Measurements from ENCODE around the gene CST8.

CST8 gene

GRCh38 chr20:23503649-23504048 is 12.7 kb downstream of the CST8 start:
- Histone ChIP-seq H3K36me3 (ENCODE audit: insufficient read depth, low read length) (no peaks in the 10 kb centered on the region), H3K4me2 (ENCODE audit: insufficient read depth, low read length) (no peak overlapping the region), H3K27me3 (ENCODE audit: insufficient read depth, low read length, poor library complexity) (peaks cover 12% of the 10 kb centered on the region), H2AFZ (ENCODE audit: low read depth, low read length) (no peak overlapping the region), H3K9me3 (ENCODE audit: insufficient read depth, low read length, severe bottlenecking) (no peaks in the 10 kb centered on the region), H3K9ac (ENCODE audit: low read depth, low read length) (no peak overlapping the region), H3K79me2 (ENCODE audit: insufficient read depth, low read length) (no peaks in the 10 kb centered on the region), H4K20me1 (ENCODE audit: insufficient read depth, low read length) (no peaks in the 10 kb centered on the region), H3K4me3 (ENCODE audit: low read depth in 1 of 2, low read length in 2 of 2) (no peak overlapping the region), H3K4me1 (ENCODE audit: insufficient read depth, low read length) (no peaks in the 10 kb centered on the region), H3K27ac (ENCODE audit: low read length) (no peak overlapping the region)
- TF ChIP-seq EZH2 (IDR thresholded peaks at IDR 0.05; ENCODE audit: borderline replicate concordance, low read depth, low read length, severe bottlenecking) (no peak), CTCF (IDR thresholded peaks at IDR 0.05; ENCODE audit: borderline replicate concordance, extremely low read depth, low read length, poor library complexity, severe bottlenecking) (no peak)
- ATAC-seq (ENCODE audit: insufficient read depth, low read depth) = no peak
- no peak for DNase-seq

- ATAC-seq (ENCODE audit: insufficient read depth, low read depth) (no peak), DNase-seq (no peak)
- no peaks in the 10 kb centered on the region for H3K36me3 ChIP-seq (ENCODE audit: insufficient read depth, low read length)
- H3K4me3 ChIP-seq (ENCODE audit: low read depth in 1 of 2, low read length in 2 of 2) = no peak overlapping the region
- no peaks in the 10 kb centered on the region for H3K79me2 ChIP-seq (ENCODE audit: insufficient read depth, low read length)
- no peaks in the 10 kb centered on the region for H3K4me1 ChIP-seq (ENCODE audit: insufficient read depth, low read length)
- no peak for TF ChIP-seq EZH2 (IDR thresholded peaks at IDR 0.05; ENCODE audit: borderline replicate concordance, low read depth, low read length, severe bottlenecking)
- TF ChIP-seq CTCF (IDR thresholded peaks at IDR 0.05; ENCODE audit: borderline replicate concordance, extremely low read depth, low read length, poor library complexity, severe bottlenecking) = no peak
- H2AFZ ChIP-seq (ENCODE audit: low read depth, low read length) = no peak overlapping the region
- no peak overlapping the region for H3K4me2 ChIP-seq (ENCODE audit: insufficient read depth, low read length)
- no peaks in the 10 kb centered on the region for H3K9me3 ChIP-seq (ENCODE audit: insufficient read depth, low read length, severe bottlenecking)
- no peak overlapping the region for H3K27ac ChIP-seq (ENCODE audit: low read length)
- H4K20me1 ChIP-seq (ENCODE audit: insufficient read depth, low read length) = no peaks in the 10 kb centered on the region
- H3K27me3 ChIP-seq (ENCODE audit: insufficient read depth, low read length, poor library complexity) = peaks cover 11% of the 10 kb centered on the region
- H3K9ac ChIP-seq (ENCODE audit: low read depth, low read length) = no peak overlapping the region
Observed at GRCh38 chr20:23507346-23507745, 16.4 kb downstream of the CST8 start.

- no peak for DNase-seq
- no peak overlapping the region for H2AFZ ChIP-seq (ENCODE audit: low read depth, low read length)
- no peaks in the 10 kb centered on the region for H3K4me1 ChIP-seq (ENCODE audit: insufficient read depth, low read length)
- no peaks in the 10 kb centered on the region for H4K20me1 ChIP-seq (ENCODE audit: insufficient read depth, low read length)
- peaks cover 13% of the 10 kb centered on the region for H3K27me3 ChIP-seq (ENCODE audit: insufficient read depth, low read length, poor library complexity)
- no peaks in the 10 kb centered on the region for H3K79me2 ChIP-seq (ENCODE audit: insufficient read depth, low read length)
- no peaks in the 10 kb centered on the region for H3K9me3 ChIP-seq (ENCODE audit: insufficient read depth, low read length, severe bottlenecking)
- H3K36me3 ChIP-seq (ENCODE audit: insufficient read depth, low read length) = no peaks in the 10 kb centered on the region
- no peak overlapping the region for H3K27ac ChIP-seq (ENCODE audit: low read length)
- no peak for TF ChIP-seq EZH2 (IDR thresholded peaks at IDR 0.05; ENCODE audit: borderline replicate concordance, low read depth, low read length, severe bottlenecking)
- no peak for TF ChIP-seq CTCF (IDR thresholded peaks at IDR 0.05; ENCODE audit: borderline replicate concordance, extremely low read depth, low read length, poor library complexity, severe bottlenecking)
- no peak for ATAC-seq (ENCODE audit: insufficient read depth, low read depth)
- H3K4me2 ChIP-seq (ENCODE audit: insufficient read depth, low read length) = no peak overlapping the region
- H3K9ac ChIP-seq (ENCODE audit: low read depth, low read length) = no peak overlapping the region
- no peak overlapping the region for H3K4me3 ChIP-seq (ENCODE audit: low read depth in 1 of 2, low read length in 2 of 2)
Observed at GRCh38 chr20:23508449-23509229, 17.7 kb downstream of the CST8 start.

Measured in DND-41 (cell line).